Loucy (cell line): ENCODE measurements around the gene SIK2.

Experiments used
- CTCF ChIP-seq: fragments of 200-600 bp; sonication (generic); conservative IDR thresholded peaks from 2 replicates; pipeline ENCODE4 v1.5.1; 2014; ENCODE audit warnings: mild to moderate bottlenecking, antibody characterized with exemption, low read length
- EZH2phosphoT487 ChIP-seq: fragments of 200-600 bp; IDR thresholded peaks from 2 replicates; pipeline ENCODE4 v1.6.1; 2018; ENCODE audit warnings: antibody characterized with exemption, mild to moderate bottlenecking, moderate library complexity, borderline replicate concordance

GRCh38 chr11:111761036-111761435 lies 158.8 kb downstream of the SIK2 start:
- TF ChIP-seq CTCF (no peak), EZH2phosphoT487 (no peak)
